ENCODE results near the gene MDH2. TPM values are rescaled to one million over a fixed set of nuclear protein-coding genes. Genes with fewer than 3 reads are reported as not detected.
"Not testable (repeated sequence)": the region's sequence is repeated elsewhere in the genome, so short reads cannot be mapped to it uniquely, and the experiment has no call there.

The MDH2 gene
- total and polyA plus RNA-seq, 10 of the 15 experiments (the other 5 are each of a cell fraction or from before 2014, with no cell fraction given), result 106 to 530 (median 202) TPM

- peak; percentile 51; the same call in 1 of the 2 replicates for TF ChIP-seq ATF7 (IDR thresholded peaks at IDR 0.05; ENCODE audit: low read depth)
- 0 out of 2 replicates have a peak, but pooled peaks have one; percentile 26 for TF ChIP-seq CREB1 (IDR thresholded peaks at IDR 0.05; ENCODE audit: low read depth)
- TF ChIP-seq FOXM1 (IDR thresholded peaks at IDR 0.05; ENCODE audit: low read depth, low read length), result no peak
These were observed 3.9 kb downstream of the MDH2 start (continued) for GRCh38 chr7:76051840-76052239.

- BruUV-seq (replicated peaks); in situ Hi-C loops (cut with MboI); H3K9me3 ChIP-seq (replicated peaks; ENCODE audit: control insufficient read depth, insufficient read depth, low read length); CTCF ChIA-PET; H3K27me3 ChIP-seq (replicated peaks in 1 of 2; ENCODE audit: control insufficient read depth in 2 of 2, insufficient read depth in 2 of 2, low read length in 1 of 2); FAIRE-seq; RAD21 ChIA-PET (ENCODE audit: unreplicated experiment); H3K9ac ChIP-seq (ENCODE audit: control insufficient read depth, insufficient read depth, low read length); DNase-seq (ENCODE audit: low read depth, low spot score); H3K4me2 ChIP-seq (ENCODE audit: control insufficient read depth, insufficient read depth); H3K27ac ChIP-seq (ENCODE audit: control insufficient read depth, insufficient read depth); H4K20me1 ChIP-seq (ENCODE audit: control insufficient read depth, insufficient read depth); intact Hi-C loops (cut with micrococcal nuclease; ENCODE audit: unreplicated experiment); ATAC-seq; H3K4me3 ChIP-seq; H2AFZ ChIP-seq (ENCODE audit: control insufficient read depth, low read depth, low read length): not testable (repeated sequence)
- POLR2A ChIA-PET, result interaction anchor here (1.5 kb wide), 1 partner anchor 138 kb away, joined by 3 read pairs; the partner anchor contains the start of gene POR
- H3K4me1 ChIP-seq (ENCODE audit: control insufficient read depth, insufficient read depth, low read length), result peaks cover 18% of the 10 kb centered on the region
- SMC1A ChIA-PET (ENCODE audit: uncharacterized antibody, unreplicated experiment), result interaction anchor here (0.7 to 1.0 kb wide), 2 partner anchors 32 to 179 kb away, joined by 3 to 4 read pairs; no protein-coding TSS in a partner anchor
- peaks cover 68% of the 10 kb centered on the region for H3K79me2 ChIP-seq (ENCODE audit: control insufficient read depth, insufficient read depth, low read length)
- H3K36me3 ChIP-seq (ENCODE audit: control insufficient read depth in 2 of 2, insufficient read depth in 2 of 2, low read length in 1 of 2), result peaks cover 13 to 40% of the 10 kb centered on the region in 2 experiments
- WGBS (ENCODE audit: insufficient coverage, insufficient replicate concordance, low lambda C conversion rate, missing lambda C conversion rate), result 92% methylated on average over 8 of the region's 8 CpGs
These were observed 4.8 kb downstream of the MDH2 start for GRCh38 chr7:76052681-76053080.

GRCh38 chr7:76053461-76053860, 5.6 kb downstream of the MDH2 start:
- CTCF ChIA-PET, result no interaction called here

More at GRCh38 chr7:76053461-76053860, 5.6 kb downstream of the MDH2 start:
- peak; percentile 37 for TF ChIP-seq RUNX3 (IDR thresholded peaks at IDR 0.05; ENCODE audit: low read length)
- TF ChIP-seq SMC3 (IDR thresholded peaks at IDR 0.05; ENCODE audit: borderline replicate concordance, low read length), result no peak
- TF ChIP-seq PRDM15 (CRISPR knock-in tag; IDR thresholded peaks at IDR 0.05), result no peak
- no TSS peak for BruUV-seq (replicated peaks)
- in situ Hi-C loops (cut with MboI) (no loop called here), intact Hi-C loops (cut with micrococcal nuclease; ENCODE audit: unreplicated experiment) (no loop called here)
- H3K27me3 ChIP-seq (replicated peaks in 1 of 2; ENCODE audit: control insufficient read depth in 2 of 2, insufficient read depth in 2 of 2, low read length in 1 of 2), result no peaks in the 10 kb centered on the region
- POLR2A ChIA-PET, result no interaction called here
- SMC1A ChIA-PET (ENCODE audit: uncharacterized antibody, unreplicated experiment), result no interaction called here
- RAD21 ChIA-PET (ENCODE audit: unreplicated experiment), result no interaction called here
- H3K4me1 ChIP-seq (ENCODE audit: control insufficient read depth, insufficient read depth, low read length), result peaks cover 18% of the 10 kb centered on the region
- no peaks in the 10 kb centered on the region for H3K9me3 ChIP-seq (replicated peaks; ENCODE audit: control insufficient read depth, insufficient read depth, low read length)
- no peak for DNase-seq (ENCODE audit: low read depth, low spot score)
- ATAC-seq, result no peak
- peaks cover 61% of the 10 kb centered on the region for H3K79me2 ChIP-seq (ENCODE audit: control insufficient read depth, insufficient read depth, low read length)
- no peak for FAIRE-seq
- no peak overlapping the region for H3K9ac ChIP-seq (ENCODE audit: control insufficient read depth, insufficient read depth, low read length)
- H4K20me1 ChIP-seq (ENCODE audit: control insufficient read depth, insufficient read depth), result peaks cover 9% of the 10 kb centered on the region; the same call in 1 of the 2 replicates
- H3K27ac ChIP-seq (ENCODE audit: control insufficient read depth, insufficient read depth), result no peak overlapping the region
- peaks cover 18 to 44% of the 10 kb centered on the region in 2 experiments for H3K36me3 ChIP-seq (ENCODE audit: control insufficient read depth in 2 of 2, insufficient read depth in 2 of 2, low read length in 1 of 2)
- WGBS (ENCODE audit: insufficient coverage, insufficient replicate concordance, low lambda C conversion rate, missing lambda C conversion rate), result 2% methylated on average over 6 of the region's 6 CpGs
- no peak overlapping the region for H3K4me3 ChIP-seq
- H2AFZ ChIP-seq (ENCODE audit: control insufficient read depth, low read depth, low read length), result no peak overlapping the region
- H3K4me2 ChIP-seq (ENCODE audit: control insufficient read depth, insufficient read depth), result peak overlapping the region; percentile 40; the same call in 1 of the 2 replicates
